ENCODE results near the gene PLCL2.

- TF ChIP-seq POLR2A (IDR thresholded peaks at IDR 0.05) (no peak), POLR2AphosphoS5 (IDR thresholded peaks at IDR 0.05) (no peak), CTCF (IDR thresholded peaks at IDR 0.05) (no peak)
These were observed 21.9 kb downstream of the PLCL2 start for GRCh38 chr3:16906682-16907081.
